Heart left ventricle (tissue), 16 donors: ENCODE measurements around the gene MAP3K5. TPM values are rescaled to one million over a fixed set of nuclear protein-coding genes. Genes with fewer than 3 reads are reported as not detected.

Experiments used
- ATAC-seq, 4 donors: fragments of 200-7000 bp; cut with Tn5 transposase; one replicate each; pipeline ENCODE4 v1.9.1; 2020 to 2022; ENCODE audit warnings: moderate library complexity in 4 of 4, mild to moderate bottlenecking in 3 of 4, moderate number of reproducible peaks in 1 of 4
- DNase-seq, 5 donors: peaks; one replicate each; pipeline ENCODE4 v3.0.0-alpha.2; 2020
- H3K27ac ChIP-seq, 12 donors: fragments of 200-600 bp; sonication (generic) in 4 of 12; one replicate each; pipeline versions ENCODE4 v1.5.0 to v1.8.0; 2016 to 2022; ENCODE audit warnings: mild to moderate bottlenecking in 2 of 12
- H3K27me3 ChIP-seq, 9 donors: fragments of 200-600 bp; sonication (generic) in 2 of 9; one replicate each; pipeline versions ENCODE4 v1.5.1 to v1.8.0; 2016 to 2022; ENCODE audit warnings: mild to moderate bottlenecking in 3 of 9
- H3K36me3 ChIP-seq, 9 donors: fragments of 200-600 bp; sonication (generic) in 2 of 9; one replicate each; pipeline versions ENCODE4 v1.5.0 to v1.8.0; 2018 to 2022; ENCODE audit warnings: mild to moderate bottlenecking in 2 of 9
- H3K4me1 ChIP-seq, 12 donors: fragments of 200-600 bp; sonication (generic) in 4 of 12; one replicate each; pipeline versions ENCODE4 v1.5.0 to v1.8.0; 2016 to 2022; ENCODE audit warnings: mild to moderate bottlenecking in 3 of 12
- H3K4me3 ChIP-seq, 12 donors: fragments of 200-600 bp; sonication (generic) in 4 of 12; one replicate each; pipeline versions ENCODE4 v1.5.0 to v1.8.0; 2017 to 2022; ENCODE audit warnings: mild to moderate bottlenecking in 9 of 12, moderate library complexity in 4 of 12
- H3K9me3 ChIP-seq, 12 donors: fragments of 200-600 bp; sonication (generic) in 4 of 12; one replicate each; pipeline versions ENCODE4 v1.5.0 to v1.8.0; 2016 to 2022; ENCODE audit warnings: mild to moderate bottlenecking in 1 of 12
- CTCF ChIP-seq, 12 donors: fragments of 200-600 bp; sonication (generic) in 4 of 12; IDR thresholded peaks; one replicate each; pipeline versions ENCODE4 v1.5.0 to v1.8.0; 2018 to 2022; ENCODE audit warnings: antibody characterized with exemption in 12 of 12, mild to moderate bottlenecking in 5 of 12
- POLR2A ChIP-seq, 2 donors: fragments of 450-650 bp; IDR thresholded peaks; one replicate each; pipeline ENCODE4 v1.6.1; 2017; ENCODE audit warnings: antibody characterized with exemption in 2 of 2, mild to moderate bottlenecking in 2 of 2, moderate library complexity in 2 of 2
- WGBS, 4 donors: extraction: QIAGEN DNeasy Blood & Tissue Kit in 2 of 4; methylation state at CpG; one replicate each; pipeline versions ENCODE4 v1.1.5 to v1.1.7; 2013 to 2018; 5-methylcytosine and 5-hydroxymethylcytosine counted together
- intact Hi-C, 10 donors: fragments of 100-400 bp; cut with DNase I; formaldehyde crosslinking; loops; one replicate each; pipeline versions ENCODE4 v1.11.1 to v1.14.2; 2022
- polyA plus RNA-seq, 2 donors: library from polyadenylated mRNA; stranded (reverse); fragments of 200-250 nt; gene quantifications; one replicate each; pipeline ENCODE4 v1.2.3, GENCODE V29; 2013
- total RNA-seq, 9 donors: library from RNA; depleted of rRNA in 2 of 9; stranded (reverse); fragments of >200 nt in 2 of 9; fragmentation: NEBNext Ultra II Directional in 3 of 9; extraction: Animal tissue kit (Norgen Biotek cat#: 25700) in 3 of 9; gene quantifications; one replicate each; pipeline versions ENCODE4 v1.1.0 to v1.2.4, GENCODE V29; 2016 to 2023
- donor health status: ischemic (EF 13 %, LVEDD 7.1; RV severe dilation, severe dysfunction).
- donor health status: healthy with polysubstance abuse.
- donor health status: DM: no; HTN: yes; CAD: no.
- donor health status: DM: no; HTN: no; CAD: no.
- donor health status: ischemic (EF 25% LVEDD 6.9; RV normal size, moderate dysfunction).
- donor health status: ischemic (EF 25% LVEDD 5.7; RV mildly dilated, moderate dysfunction).
- donor health status: healthy.
- donor health status: DM: yes; HTN: yes; CAD: no.
- donor health status: ischemic (EF 35%, LVEDD 5.7; RV mildly dilated, moderate dysfunction).
- donor health status: nonischemic (EF 11% LVEDD 7.7; RV severe dilation, severe dysfunction).
- donor health status: DM: yes; HTN: yes; CAD: no.
- donor health status: PGD.
- donor health status: ischemic (EF 29% LVEDD 5.4; RV normal size, mild dysfunction).
- donor health status: nonischemic (EF 23%, LVEDD 6.1; RV moderate dilation, normal function).

MAP3K5 gene
- total and polyA plus RNA-seq, 11 donors = 7.1 to 34.1 (median 27.8) TPM

- Histone ChIP-seq H3K9me3 (no peaks in the 10 kb centered on the region), H3K4me3 (no peak overlapping the region), H3K27ac (peak overlapping the region in 5 of 12 donors; percentile 14 to 73 (median 28)), H3K36me3 (peaks cover 0 to 29% (median 16%) of the 10 kb centered on the region in 9 donors), H3K4me1 (peaks cover 0 to 30% (median under 1%) of the 10 kb centered on the region in 12 donors), H3K27me3 (no peaks in the 10 kb centered on the region)
- ATAC-seq (peak in 3 of 4 donors; percentile 85 to 94 (median 93)), DNase-seq (peak in 2 of 5 donors; percentile 22 to 61)
- 42 to 46% (median 45%) methylated on average over 4 of the region's 4 CpGs for WGBS, 4 donors
- intact Hi-C loops = loop anchor here in 1 of 10 donors (10.0 kb wide), 1 partner anchor 185 kb away; the partner anchor contains the start of gene MAP3K5
- no peak for TF ChIP-seq POLR2A (IDR thresholded peaks at IDR 0.05)
- no peak for TF ChIP-seq CTCF (IDR thresholded peaks at IDR 0.05)
Measured at GRCh38 chr6:136609873-136610706, 182.2 kb downstream of the MAP3K5 start.

- peak overlapping the region in 2 of 12 donors; percentile 14 to 73 for H3K27ac ChIP-seq
- H3K36me3 ChIP-seq = peaks cover 0 to 32% (median 22%) of the 10 kb centered on the region in 9 donors
- intact Hi-C loops = loop anchor here in 1 of 10 donors (10.0 kb wide), 1 partner anchor 186 kb away; the partner anchor contains the start of gene MAP3K5
- TF ChIP-seq POLR2A (IDR thresholded peaks at IDR 0.05) (no peak), CTCF (IDR thresholded peaks at IDR 0.05) (no peak)
- WGBS, 4 donors = 67 to 78% (median 71%) methylated on average over 3 of the region's 3 CpGs
- no peaks in the 10 kb centered on the region for H3K9me3 ChIP-seq
- H3K27me3 ChIP-seq = no peaks in the 10 kb centered on the region
- ATAC-seq (no peak), DNase-seq (no peak)
- peaks cover 0 to 39% (median 9%) of the 10 kb centered on the region in 12 donors for H3K4me1 ChIP-seq
- H3K4me3 ChIP-seq = no peak overlapping the region
Measured at GRCh38 chr6:136608991-136609390, 183.3 kb downstream of the MAP3K5 start.

- DNase-seq (peak in 4 of 5 donors; percentile 44 to 60 (median 52)), ATAC-seq (peak; percentile 41 to 64 (median 54))
- TF ChIP-seq POLR2A (IDR thresholded peaks at IDR 0.05) (no peak), CTCF (IDR thresholded peaks at IDR 0.05) (peak; percentile 53 to 78 (median 70))
- intact Hi-C loops = loop anchor here in 1 of 10 donors (10.0 kb wide), 1 partner anchor 187 kb away; the partner anchor contains the start of gene MAP3K5
- no peaks in the 10 kb centered on the region for H3K27me3 ChIP-seq
- no peak overlapping the region for H3K27ac ChIP-seq
- H3K4me3 ChIP-seq = no peak overlapping the region
- WGBS, 4 donors = 53 to 62% (median 56%) methylated on average over 12 of the region's 12 CpGs
- H3K9me3 ChIP-seq = no peaks in the 10 kb centered on the region
- peaks cover 0 to 41% (median 9%) of the 10 kb centered on the region in 12 donors for H3K4me1 ChIP-seq
- peaks cover 0 to 26% (median 19%) of the 10 kb centered on the region in 9 donors for H3K36me3 ChIP-seq
Measured at GRCh38 chr6:136607932-136608772, 184.1 kb downstream of the MAP3K5 start.
